Endothelial cell (in vitro differentiated cells): ENCODE results near the gene CTTNBP2. TPM values are rescaled to one million over a fixed set of nuclear protein-coding genes. Genes with fewer than 3 reads are reported as not detected.

ENCODE experiments used
- DNase-seq: peaks from one replicate; pipeline ENCODE4 v3.0.0; 2021; ENCODE audit warnings: low spot score
- H3K27ac Mint-ChIP-seq: one replicate; pipeline ENCODE4 v1.8.0; 2021; ENCODE audit warnings: mixed read lengths, inconsistent platforms; ENCODE audit not compliant: unreplicated experiment
- H3K27me3 Mint-ChIP-seq: one replicate; pipeline ENCODE4 v1.8.0; 2021; ENCODE audit warnings: mild to moderate bottlenecking, moderate library complexity, mixed read lengths, inconsistent platforms; ENCODE audit not compliant: unreplicated experiment
- H3K36me3 Mint-ChIP-seq: one replicate; pipeline ENCODE4 v1.8.0; 2021; ENCODE audit warnings: mild to moderate bottlenecking, low read depth, mixed read lengths, inconsistent platforms; ENCODE audit not compliant: unreplicated experiment
- H3K4me1 Mint-ChIP-seq: one replicate; pipeline ENCODE4 v1.8.0; 2021; ENCODE audit warnings: mild to moderate bottlenecking, mixed read lengths, inconsistent platforms; ENCODE audit not compliant: unreplicated experiment
- H3K4me3 Mint-ChIP-seq: one replicate; pipeline ENCODE4 v1.8.0; 2021; ENCODE audit warnings: mild to moderate bottlenecking, mixed read lengths, inconsistent platforms; ENCODE audit not compliant: unreplicated experiment
- H3K9me3 Mint-ChIP-seq: one replicate; pipeline ENCODE4 v1.8.0; 2021; ENCODE audit warnings: mixed read lengths, inconsistent platforms; ENCODE audit not compliant: unreplicated experiment
- CTCF ChIP-seq: fragments of 200-600 bp; sonication (generic); IDR thresholded peaks from one replicate; pipeline ENCODE4 v1.5.0; 2021; ENCODE audit warnings: antibody characterized with exemption; ENCODE audit not compliant: unreplicated experiment
- total RNA-seq: library from RNA; stranded (reverse); fragmentation: NEBNext Ultra II Directional; extraction: Animal tissue kit (Norgen Biotek cat#: 25700); gene quantifications from one replicate; pipeline ENCODE4 v1.2.1, GENCODE V29; 2021; ENCODE audit not compliant: unreplicated experiment

The CTTNBP2 gene
- total RNA-seq, 1 donor from 2014 or later: 24.4 TPM

- no peak for DNase-seq
- Mint-ChIP-seq H3K9me3 (no peaks in the 10 kb centered on the region), H3K4me1 (no peaks in the 10 kb centered on the region), H3K4me3 (no peak overlapping the region), H3K36me3 (peaks cover 6% of the 10 kb centered on the region), H3K27me3 (no peaks in the 10 kb centered on the region), H3K27ac (no peak overlapping the region)
- TF ChIP-seq CTCF: no peak
Observed at GRCh38 chr7:117827862-117828261, 45.4 kb downstream of the CTTNBP2 start.

DNA sequence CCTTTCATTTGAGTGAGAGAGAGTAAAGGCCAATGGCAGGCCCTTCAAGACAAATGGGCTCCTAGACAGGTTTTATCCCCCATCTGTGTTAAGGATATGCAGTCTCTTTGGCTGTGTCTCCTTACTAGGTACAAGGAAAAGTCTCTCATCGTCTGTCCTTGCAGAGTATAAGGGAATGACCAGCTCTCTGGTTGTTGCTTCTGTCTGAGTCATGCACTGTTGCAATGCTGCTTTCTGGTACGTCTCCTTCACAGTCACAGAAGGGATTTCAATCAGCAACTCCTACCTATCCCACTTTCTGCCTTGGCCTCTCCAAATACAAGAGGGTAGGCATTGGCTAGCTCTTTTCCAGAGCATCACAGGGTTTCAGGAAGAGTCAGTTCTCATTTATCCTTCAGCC is 48.1 kb downstream of the CTTNBP2 start:
- Mint-ChIP-seq H3K27me3 (no peaks in the 10 kb centered on the region), H3K4me1 (no peaks in the 10 kb centered on the region), H3K9me3 (no peaks in the 10 kb centered on the region), H3K27ac (no peak overlapping the region), H3K4me3 (no peak overlapping the region), H3K36me3 (no peaks in the 10 kb centered on the region)
- no peak for DNase-seq
- TF ChIP-seq CTCF: no peak

DNA sequence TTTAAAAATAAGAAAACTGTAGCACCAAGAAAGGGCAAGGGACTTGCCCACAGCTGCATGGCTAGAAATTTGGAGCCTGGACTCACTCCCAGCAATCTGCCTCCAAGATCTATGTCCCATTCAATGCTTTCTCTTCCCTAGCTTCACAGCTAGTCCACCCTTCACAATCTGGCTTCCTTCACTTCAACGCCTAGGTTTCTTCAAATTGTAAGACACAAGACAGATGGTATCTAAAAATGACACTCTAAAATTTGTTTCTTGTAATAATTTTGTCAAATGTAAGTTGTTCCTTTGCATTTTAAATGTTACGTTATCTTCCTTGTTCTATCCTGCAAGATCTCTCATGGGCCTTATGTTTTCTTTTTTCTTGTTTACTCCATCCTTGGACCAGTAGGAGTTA is 48.6 kb downstream of the CTTNBP2 start:
- Mint-ChIP-seq H3K4me1 (peaks cover 2% of the 10 kb centered on the region), H3K9me3 (no peaks in the 10 kb centered on the region), H3K36me3 (no peaks in the 10 kb centered on the region), H3K4me3 (no peak overlapping the region), H3K27me3 (no peaks in the 10 kb centered on the region), H3K27ac (no peak overlapping the region)
- DNase-seq: no peak
- TF ChIP-seq CTCF: no peak

DNA sequence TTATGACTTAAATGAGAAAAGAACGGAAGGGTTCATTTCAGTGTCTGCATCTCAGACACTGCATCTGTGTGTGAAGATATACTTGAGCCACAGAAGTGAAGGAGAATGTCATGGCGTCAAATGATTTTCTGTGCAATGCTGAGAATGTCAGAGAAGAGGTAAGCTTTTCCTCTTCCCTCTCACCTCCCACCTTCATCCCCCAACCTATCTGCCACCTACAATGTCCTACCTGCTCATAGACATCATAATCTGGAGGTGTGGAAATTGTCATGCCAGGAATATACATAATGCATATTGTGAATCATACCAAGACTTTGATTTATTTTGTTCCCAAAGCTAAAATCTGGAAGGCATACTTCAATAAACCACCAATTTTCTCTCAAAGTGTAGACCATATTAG is 53.7 kb downstream of the CTTNBP2 start:
- DNase-seq: no peak
- Mint-ChIP-seq H3K27me3 (no peaks in the 10 kb centered on the region), H3K9me3 (no peaks in the 10 kb centered on the region), H3K4me3 (no peak overlapping the region), H3K36me3 (no peaks in the 10 kb centered on the region), H3K4me1 (peaks cover 20% of the 10 kb centered on the region), H3K27ac (no peak overlapping the region)
- TF ChIP-seq CTCF: no peak

GRCh38 chr7:117818232-117818631 is 55.0 kb downstream of the CTTNBP2 start:
- no peak for DNase-seq
- peaks cover 23% of the 10 kb centered on the region for H3K4me1 Mint-ChIP-seq
- H3K27me3 Mint-ChIP-seq: no peaks in the 10 kb centered on the region

More at GRCh38 chr7:117818232-117818631, 55.0 kb downstream of the CTTNBP2 start:
- Mint-ChIP-seq H3K4me3 (no peak overlapping the region), H3K9me3 (no peaks in the 10 kb centered on the region), H3K27ac (no peak overlapping the region), H3K36me3 (no peaks in the 10 kb centered on the region)
- no peak for TF ChIP-seq CTCF
